NCI-H345 (cell line): ENCODE measurements around the gene ARPP21.
"Not testable (repeated sequence)": the region's sequence is repeated elsewhere in the genome, so short reads cannot be mapped to it uniquely, and the experiment has no call there.

Source experiments
- DNase-seq: peaks from one replicate; lab custom pipeline; 2025; lab: John Stamatoyannopoulos, UW

ARPP21 gene

DNA sequence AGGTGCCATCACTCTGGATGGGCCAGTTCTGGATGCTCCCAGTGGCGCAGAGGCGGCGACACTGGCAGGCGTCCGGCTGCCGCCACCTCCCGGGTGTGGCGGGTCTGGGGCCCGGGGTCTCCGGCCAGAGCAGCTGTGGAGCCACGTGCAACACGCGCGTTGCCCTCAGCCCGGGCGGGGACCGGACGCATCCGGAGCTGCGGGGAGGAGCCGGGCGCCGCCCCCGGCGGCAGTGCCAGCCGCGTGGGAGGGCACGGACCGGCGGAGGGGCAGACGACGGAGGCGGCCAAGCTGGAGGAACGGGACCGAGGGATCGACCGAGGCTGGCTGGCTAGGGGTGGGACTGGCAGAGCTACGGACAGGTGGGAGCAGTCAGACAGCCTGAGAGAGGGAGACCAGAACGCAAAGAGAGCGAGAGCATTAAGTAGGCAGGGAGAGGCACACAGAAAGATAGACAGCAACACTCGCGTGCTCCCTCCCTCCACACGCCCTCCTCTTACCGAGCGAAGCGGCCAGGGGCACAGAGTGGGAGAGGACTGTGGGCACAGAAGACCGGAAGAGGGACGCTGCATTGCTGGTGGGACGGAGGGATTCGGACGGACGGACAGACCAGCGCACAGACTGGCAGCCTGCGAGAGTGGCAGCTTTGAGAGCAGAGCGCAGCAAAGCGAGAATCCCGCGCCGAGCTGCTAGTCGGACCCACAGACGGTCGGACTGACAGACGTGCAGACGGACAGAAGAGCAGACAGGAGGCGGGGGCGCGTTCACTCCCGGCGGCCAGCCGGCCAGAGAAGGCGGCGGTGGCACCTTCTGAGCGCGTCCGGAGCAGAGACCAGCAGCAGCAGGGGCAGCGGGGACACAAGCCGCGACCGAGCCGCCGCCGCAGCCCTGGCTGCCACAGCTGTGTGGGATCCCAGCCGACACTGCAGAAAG lies at the start of gene ARPP21:
Gene ARPP21, plus strand, starts transcription at position 272 of the 933 bp plus-strand sequence. CDS start 42,227 bp downstream, outside the sequence.
- DNase-seq = peak; percentile 34

GRCh38 chr3:35592589-35593295 lies 46.6 kb upstream of the ARPP21 start:
- no peak for DNase-seq

- DNase-seq = no peak
Observed at GRCh38 chr3:35594739-35595138, 44.6 kb upstream of the ARPP21 start.

GRCh38 chr3:35596335-35596995 lies 42.9 kb upstream of the ARPP21 start:
- DNase-seq = no peak

- no peak for DNase-seq
Observed at GRCh38 chr3:35597490-35597889, 41.8 kb upstream of the ARPP21 start.

DNA sequence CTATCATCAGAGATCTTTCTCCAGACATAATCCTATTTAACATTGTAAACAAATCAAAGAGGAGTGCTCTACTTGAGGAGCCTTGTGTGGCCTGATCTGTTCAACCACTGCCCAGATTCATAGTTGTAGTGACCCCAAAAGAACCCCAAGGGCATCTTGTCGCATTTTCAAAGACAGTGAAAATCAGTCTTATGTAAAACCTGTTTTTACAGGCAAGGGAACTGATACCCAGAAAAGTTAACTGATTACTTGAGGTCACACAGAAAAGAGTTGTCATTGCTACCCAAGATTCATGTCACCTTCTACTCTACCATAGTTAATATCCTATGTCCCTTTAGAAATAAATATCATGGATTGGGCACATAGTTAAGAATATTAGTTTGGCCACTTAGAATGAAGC lies 40.5 kb upstream of the ARPP21 start:
- no peak for DNase-seq

GRCh38 chr3:35601959-35602358 lies 37.4 kb upstream of the ARPP21 start:
- DNase-seq = no peak

DNA sequence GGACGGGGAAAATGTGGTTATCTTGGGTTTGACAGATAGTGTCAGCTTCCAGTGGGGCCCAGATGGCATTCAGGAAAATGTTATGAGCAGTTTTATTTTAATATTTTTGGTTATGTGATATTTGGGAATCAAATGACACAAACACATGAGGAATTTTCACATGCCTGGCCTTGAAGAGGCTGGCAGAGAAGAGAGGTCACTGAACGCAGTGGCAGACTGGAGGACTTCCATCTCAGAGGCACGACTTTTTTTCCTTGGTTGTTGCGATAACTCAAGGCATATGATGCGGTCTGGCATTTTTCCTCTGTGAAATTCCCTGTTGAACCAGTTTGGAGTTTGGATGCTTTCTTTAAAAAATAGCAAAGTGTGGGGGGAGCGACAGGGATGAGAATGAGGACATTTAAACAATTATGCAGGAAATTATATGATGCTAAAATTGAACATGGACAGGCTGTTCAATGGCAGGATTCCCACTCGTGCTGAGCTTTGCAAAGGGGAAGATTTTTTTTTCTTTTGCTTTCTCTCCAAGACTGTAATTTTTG lies 36.9 kb upstream of the ARPP21 start:
- DNase-seq = no peak

GRCh38 chr3:35616346-35616745 lies 23.0 kb upstream of the ARPP21 start:
- DNase-seq = no peak

- no peak for DNase-seq
Observed at GRCh38 chr3:35617370-35617769, 22.0 kb upstream of the ARPP21 start.

GRCh38 chr3:35620238-35620637 lies 19.1 kb upstream of the ARPP21 start:
- not testable (repeated sequence) for DNase-seq

DNA sequence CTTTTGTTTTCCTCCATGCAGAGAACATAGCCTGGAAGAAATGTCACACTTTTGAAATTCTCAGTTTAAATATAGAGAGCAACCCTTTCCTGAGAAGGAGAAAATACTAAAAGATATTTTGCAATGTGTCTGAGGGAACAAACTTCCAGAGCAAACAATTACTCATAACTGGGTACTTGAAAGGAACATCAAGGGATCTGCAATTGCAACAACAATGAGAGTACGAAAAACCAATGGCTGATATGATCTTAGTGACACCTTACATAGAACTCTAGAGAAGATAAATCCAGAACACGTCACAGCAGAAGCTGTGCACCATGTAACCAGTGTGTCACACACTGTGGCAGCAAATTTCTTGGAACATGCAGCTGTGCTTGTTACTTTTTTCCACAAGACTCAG lies 14.6 kb upstream of the ARPP21 start:
- DNase-seq = no peak

GRCh38 chr3:35633332-35634124 lies 5.8 kb upstream of the ARPP21 start:
- no peak for DNase-seq

DNA sequence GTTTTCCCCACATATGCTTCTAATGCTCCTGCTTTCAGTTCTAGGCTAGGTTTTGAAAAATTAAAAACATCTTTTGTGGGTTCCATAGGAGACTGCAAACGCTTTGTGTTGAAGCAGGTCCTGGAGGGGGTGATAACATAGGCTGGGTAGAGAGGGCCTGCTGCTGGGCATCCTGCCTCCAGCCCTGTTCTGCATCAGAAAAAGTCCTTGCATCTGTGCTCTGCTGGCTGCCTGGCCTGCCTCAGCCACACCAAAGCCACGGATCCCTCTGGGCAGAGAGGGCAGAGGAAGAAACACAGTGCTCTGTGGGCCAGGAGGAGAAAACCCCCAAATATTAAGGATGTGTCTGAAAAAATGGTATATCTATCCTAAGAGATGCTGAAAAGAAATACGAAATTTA lies 3.9 kb upstream of the ARPP21 start:
- DNase-seq = no peak

DNA sequence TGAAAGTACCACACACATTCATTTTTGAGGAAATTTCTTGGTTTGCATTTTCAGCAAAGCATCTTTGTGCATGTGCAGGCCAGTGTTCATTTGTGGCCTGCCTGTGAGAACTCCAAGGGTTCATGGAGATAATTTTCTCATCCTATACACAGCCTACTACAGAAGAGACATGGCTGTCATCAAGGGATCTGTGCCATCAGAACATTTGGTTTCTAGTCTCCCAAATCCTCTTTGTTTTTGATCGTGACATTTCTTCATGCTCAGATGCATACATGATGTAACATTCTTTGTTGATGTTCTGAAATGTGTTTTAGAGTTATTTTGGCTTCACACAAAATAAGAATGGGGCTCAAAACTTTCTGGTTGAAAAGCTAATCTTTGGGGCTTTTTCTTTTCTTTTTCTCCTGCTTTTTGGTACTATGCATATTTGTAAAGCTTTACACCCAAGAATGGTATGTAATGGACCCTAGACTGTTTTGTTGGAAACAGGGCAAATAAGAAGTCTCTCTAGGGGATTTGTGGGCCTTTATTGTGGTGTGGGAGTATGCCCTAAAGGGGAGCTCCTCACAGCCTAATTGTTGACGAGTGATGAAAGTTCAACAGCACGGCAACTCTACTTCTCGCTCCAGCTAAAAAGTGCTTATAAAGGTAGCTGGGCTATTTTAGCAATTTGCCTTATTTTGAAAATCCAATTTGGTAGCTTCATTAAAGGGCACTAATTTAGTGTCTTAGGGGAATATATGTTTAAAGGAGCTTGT lies 3.2 kb upstream of the ARPP21 start:
- DNase-seq = no peak

- no peak for DNase-seq
Observed at GRCh38 chr3:35638251-35638979, 910 bp upstream of the ARPP21 start.

GRCh38 chr3:35638980-35639253 lies 408 bp upstream of the ARPP21 start:
- no peak for DNase-seq

DNA sequence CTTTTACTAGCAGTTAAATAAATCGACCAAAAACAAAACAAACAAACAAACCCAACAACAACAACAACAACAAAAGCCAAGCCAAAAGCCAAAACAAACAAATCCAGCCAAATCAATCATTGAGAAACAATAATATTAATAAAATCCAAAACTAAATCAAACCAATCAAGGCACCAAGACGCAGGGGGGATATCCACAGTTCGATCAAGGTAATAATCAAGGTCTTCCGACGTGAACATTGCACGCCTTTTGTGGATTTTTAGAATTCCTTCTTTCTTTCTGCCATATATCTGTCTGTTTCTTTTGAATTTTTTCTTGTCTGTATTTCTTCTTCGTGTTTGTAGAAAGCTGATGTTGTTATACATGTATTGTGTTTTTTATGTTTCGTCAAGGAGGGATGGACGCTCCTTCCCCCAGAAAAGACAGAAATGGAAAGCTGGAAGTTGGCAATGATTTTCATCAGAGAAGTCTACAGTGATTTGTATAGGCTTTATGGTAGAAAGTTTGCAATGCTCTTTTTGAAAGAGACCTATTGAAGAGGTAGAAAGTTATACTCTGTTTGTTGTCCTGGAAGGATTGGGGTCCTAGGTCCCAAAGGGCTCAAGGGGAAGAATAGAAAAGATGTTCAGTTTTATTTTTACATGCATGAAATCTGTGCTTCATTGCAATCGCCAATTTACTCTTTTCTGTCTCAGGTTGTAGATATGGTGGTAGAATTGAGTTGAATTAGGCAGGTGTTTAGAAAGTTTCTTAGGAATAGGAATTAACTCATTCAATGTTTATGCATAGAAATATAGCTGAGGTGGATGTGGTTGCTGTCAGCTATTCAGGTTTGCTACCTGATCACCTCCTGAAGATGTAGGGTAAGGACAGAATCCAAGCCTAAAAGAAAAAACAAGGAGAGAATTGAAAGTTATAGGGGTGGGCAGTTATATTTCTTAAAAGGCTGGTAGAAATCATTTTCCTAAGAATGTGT lies 1.2 kb downstream of the ARPP21 start:
- DNase-seq = no peak

DNA sequence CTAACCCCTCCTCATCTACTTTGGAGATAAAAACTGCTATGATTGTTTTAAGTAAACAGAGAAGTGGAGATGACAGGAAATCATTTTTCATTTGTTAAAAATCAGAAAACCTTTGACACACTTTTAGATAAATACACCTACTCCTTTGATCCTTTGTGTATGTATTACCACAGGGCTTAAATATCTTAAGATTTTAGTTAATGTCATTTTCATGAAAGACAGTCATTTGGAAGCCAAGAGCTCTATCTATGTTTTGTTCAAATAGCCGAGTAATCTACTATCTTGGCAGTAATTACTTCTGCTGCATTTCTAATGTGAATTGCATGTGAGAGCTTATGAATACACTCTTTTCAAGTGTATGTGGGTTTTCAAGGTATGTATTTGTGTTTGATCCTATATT lies 2.0 kb downstream of the ARPP21 start:
- DNase-seq = no peak
